ENCODE measurements around the gene OR8B3. TPM values are rescaled to one million over a fixed set of nuclear protein-coding genes. Genes with fewer than 3 reads are reported as not detected.

The OR8B3 gene
- total RNA-seq, 1 experiment from 2014 or later, result not detected

GRCh38 chr11:124376280-124376679, 22.5 kb downstream of the OR8B3 start:
- DNase-seq (ENCODE audit: low read depth), result no peak

GRCh38 chr11:124359566-124359965, 39.3 kb downstream of the OR8B3 start:
- DNase-seq (ENCODE audit: low read depth), result no peak

- DNase-seq (ENCODE audit: low read depth), result no peak
These were observed 52.4 kb downstream of the OR8B3 start for GRCh38 chr11:124346311-124346955.

Other genes with a start within 250 kb of the OR8B3 start
- gene OR10D3, start 215.7 kb downstream of the OR8B3 start, total RNA-seq (2014; rRNA removed; shearing (Covaris generic)), result not detected in 2 replicates
- gene OR8G1, start 157.9 kb downstream of the OR8B3 start, total RNA-seq (2014; rRNA removed; shearing (Covaris generic)), result not detected in 2 replicates
- gene OR8G5, start 142.6 kb downstream of the OR8B3 start, total RNA-seq (2014; rRNA removed; shearing (Covaris generic)), result not detected in 2 replicates
- gene OR8D1, start 85.1 kb downstream of the OR8B3 start, total RNA-seq (2014; rRNA removed; shearing (Covaris generic)), result not detected in 2 replicates
- gene OR8D2, start 78.8 kb downstream of the OR8B3 start, total RNA-seq (2014; rRNA removed; shearing (Covaris generic)), result not detected in 2 replicates
- gene OR8B2, start 14.5 kb downstream of the OR8B3 start, total RNA-seq (2014; rRNA removed; shearing (Covaris generic)), result not detected in 2 replicates
- gene OR8B4, start 25.8 kb upstream of the OR8B3 start, total RNA-seq (2014; rRNA removed; shearing (Covaris generic)), result not detected in 2 replicates
- gene OR8B8, start 46.7 kb upstream of the OR8B3 start, total RNA-seq (2014; rRNA removed; shearing (Covaris generic)), result not detected in 2 replicates
- gene OR8B12, start 144.6 kb upstream of the OR8B3 start, total RNA-seq (2014; rRNA removed; shearing (Covaris generic)), result not detected in 2 replicates
- not detected in 2 replicates for gene OR8A1, start 171.0 kb upstream of the OR8B3 start, total RNA-seq (2014; rRNA removed; shearing (Covaris generic))
- gene PANX3, start 212.4 kb upstream of the OR8B3 start, total RNA-seq (2014; rRNA removed; shearing (Covaris generic)), result not detected in 2 replicates
- 11.1 and 29.3 TPM in 2 replicates for gene TBRG1, start 223.8 kb upstream of the OR8B3 start, total RNA-seq (2014; rRNA removed; shearing (Covaris generic))

Measured in Daoy (cell line).